Measurements from ENCODE around the gene POLR3A.

Gene POLR3A

DNA sequence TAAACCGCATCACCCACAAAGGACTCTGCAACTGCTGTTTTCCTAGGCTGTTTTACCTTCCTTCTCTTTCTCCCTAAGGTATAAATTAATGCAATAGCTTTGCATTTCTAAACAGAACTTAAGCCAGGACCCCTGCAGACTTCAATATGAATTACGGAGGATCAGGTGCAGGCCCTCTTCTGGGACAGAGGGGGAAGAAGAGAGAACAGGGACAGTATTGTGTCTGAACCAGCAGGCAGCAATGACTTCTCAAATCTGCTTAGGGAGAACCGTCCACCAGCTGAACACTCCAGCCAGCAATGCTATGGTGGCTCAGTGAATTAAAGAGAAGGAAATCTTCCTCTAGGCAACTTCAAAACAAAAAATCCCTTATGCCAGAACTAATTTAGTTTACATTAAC is 35.7 kb downstream of the POLR3A start:
- no peak overlapping the region for H3K4me3 ChIP-seq (replicated peaks; ENCODE audit: low read depth, low read length)
- TF ChIP-seq, protein P1, sequence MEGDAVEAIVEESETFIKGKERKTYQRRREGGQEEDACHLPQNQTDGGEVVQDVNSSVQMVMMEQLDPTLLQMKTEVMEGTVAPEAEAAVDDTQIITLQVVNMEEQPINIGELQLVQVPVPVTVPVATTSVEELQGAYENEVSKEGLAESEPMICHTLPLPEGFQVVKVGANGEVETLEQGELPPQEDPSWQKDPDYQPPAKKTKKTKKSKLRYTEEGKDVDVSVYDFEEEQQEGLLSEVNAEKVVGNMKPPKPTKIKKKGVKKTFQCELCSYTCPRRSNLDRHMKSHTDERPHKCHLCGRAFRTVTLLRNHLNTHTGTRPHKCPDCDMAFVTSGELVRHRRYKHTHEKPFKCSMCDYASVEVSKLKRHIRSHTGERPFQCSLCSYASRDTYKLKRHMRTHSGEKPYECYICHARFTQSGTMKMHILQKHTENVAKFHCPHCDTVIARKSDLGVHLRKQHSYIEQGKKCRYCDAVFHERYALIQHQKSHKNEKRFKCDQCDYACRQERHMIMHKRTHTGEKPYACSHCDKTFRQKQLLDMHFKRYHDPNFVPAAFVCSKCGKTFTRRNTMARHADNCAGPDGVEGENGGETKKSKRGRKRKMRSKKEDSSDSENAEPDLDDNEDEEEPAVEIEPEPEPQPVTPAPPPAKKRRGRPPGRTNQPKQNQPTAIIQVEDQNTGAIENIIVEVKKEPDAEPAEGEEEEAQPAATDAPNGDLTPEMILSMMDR (IDR thresholded peaks at IDR 0.05; ENCODE audit: low read depth, low read length, missing control alignments), result no peak
- DNase-seq (ENCODE audit: extremely low read depth, low read depth), result no peak

DNA sequence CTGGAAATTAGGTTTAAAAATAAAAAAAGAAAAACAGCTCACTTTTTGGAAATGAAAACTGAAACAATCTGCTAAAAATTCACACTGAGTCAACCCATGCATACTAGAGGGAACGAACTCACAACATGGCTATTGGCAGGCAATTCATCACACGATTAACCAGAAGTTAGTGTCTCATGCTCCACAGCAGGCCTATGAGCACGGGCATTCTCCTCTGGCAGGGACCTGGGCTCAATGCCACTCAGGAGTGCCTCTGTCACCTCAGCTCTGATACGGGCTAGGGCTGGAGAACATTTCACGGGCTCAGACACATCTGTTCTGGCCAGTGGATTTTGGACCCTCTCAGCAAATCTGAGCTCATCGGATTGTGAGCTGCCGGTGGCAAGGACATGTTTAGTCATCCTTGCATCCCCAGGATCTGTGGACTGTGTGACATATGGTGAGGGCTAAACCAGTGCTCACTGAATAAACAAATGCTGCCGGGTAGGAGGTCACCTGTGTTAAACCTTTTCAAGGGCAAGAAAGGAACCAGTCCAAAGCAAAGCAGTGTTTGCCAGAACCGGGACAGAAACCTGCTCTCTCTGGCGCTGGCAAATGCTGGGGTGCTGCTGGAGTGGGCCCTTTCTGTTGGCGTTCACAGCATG is 40.1 kb downstream of the POLR3A start:
- TF ChIP-seq, protein P1 (IDR thresholded peaks at IDR 0.05; ENCODE audit: low read depth, low read length, missing control alignments), result no peak
- no peak for DNase-seq (ENCODE audit: extremely low read depth, low read depth)

DNA sequence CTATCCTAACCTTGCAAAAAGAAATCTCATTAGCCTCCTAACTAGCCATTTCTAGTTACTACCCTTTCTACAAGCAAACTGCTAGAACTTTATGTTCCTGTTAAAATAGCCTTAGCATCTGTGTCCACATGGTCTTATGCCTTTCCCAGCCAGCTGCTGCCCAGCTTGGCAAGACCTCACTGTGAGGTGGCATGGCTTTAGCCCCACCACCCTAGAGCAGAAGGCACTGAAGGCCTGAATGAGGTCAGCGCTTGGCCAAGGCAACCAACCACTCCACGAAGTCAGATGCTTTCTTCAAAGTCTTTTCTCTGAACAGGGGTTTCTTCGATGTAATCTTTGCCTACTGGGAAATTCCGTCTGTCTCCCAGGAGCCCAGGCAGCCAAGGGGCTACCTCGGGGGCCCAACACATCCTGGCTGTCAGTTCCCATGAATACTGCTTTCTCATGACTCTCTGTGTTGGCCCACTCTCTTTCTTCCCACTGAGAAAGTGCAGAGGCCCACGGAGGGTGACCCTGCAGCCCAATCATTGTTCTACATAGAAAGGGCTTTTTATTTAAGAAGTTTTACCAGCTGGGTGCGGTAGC is 41.6 kb downstream of the POLR3A start:
- no peak overlapping the region for H3K4me3 ChIP-seq (replicated peaks; ENCODE audit: low read depth, low read length)
- TF ChIP-seq, protein P1 (IDR thresholded peaks at IDR 0.05; ENCODE audit: low read depth, low read length, missing control alignments), result no peak
- DNase-seq (ENCODE audit: extremely low read depth, low read depth), result no peak

More for the DNA sequence above, 40.1 kb downstream of the POLR3A start:
- no peak overlapping the region for H3K4me3 ChIP-seq (replicated peaks; ENCODE audit: low read depth, low read length)

DNA sequence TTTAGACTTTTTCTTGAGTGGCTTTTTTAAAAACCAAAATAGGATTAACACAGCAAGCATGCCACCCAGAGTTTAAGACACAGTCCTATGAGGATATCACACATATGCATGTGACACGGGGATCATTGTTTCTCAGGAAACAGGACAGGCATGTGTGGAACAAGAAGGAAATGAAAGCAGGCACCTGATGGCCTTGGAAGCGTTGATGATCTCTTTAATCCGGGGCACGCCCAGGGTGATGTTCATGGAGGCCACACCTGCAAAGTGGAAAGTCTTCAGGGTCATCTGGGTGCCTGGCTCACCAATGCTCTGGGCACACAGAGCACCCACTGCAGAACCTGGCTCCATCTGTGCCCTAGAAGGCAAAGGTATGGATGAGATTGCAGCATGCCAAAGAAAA is 44.3 kb downstream of the POLR3A start:
- DNase-seq (ENCODE audit: extremely low read depth, low read depth), result no peak
- H3K4me3 ChIP-seq (replicated peaks; ENCODE audit: low read depth, low read length), result no peak overlapping the region
- TF ChIP-seq, protein P1 (IDR thresholded peaks at IDR 0.05; ENCODE audit: low read depth, low read length, missing control alignments), result no peak

DNA sequence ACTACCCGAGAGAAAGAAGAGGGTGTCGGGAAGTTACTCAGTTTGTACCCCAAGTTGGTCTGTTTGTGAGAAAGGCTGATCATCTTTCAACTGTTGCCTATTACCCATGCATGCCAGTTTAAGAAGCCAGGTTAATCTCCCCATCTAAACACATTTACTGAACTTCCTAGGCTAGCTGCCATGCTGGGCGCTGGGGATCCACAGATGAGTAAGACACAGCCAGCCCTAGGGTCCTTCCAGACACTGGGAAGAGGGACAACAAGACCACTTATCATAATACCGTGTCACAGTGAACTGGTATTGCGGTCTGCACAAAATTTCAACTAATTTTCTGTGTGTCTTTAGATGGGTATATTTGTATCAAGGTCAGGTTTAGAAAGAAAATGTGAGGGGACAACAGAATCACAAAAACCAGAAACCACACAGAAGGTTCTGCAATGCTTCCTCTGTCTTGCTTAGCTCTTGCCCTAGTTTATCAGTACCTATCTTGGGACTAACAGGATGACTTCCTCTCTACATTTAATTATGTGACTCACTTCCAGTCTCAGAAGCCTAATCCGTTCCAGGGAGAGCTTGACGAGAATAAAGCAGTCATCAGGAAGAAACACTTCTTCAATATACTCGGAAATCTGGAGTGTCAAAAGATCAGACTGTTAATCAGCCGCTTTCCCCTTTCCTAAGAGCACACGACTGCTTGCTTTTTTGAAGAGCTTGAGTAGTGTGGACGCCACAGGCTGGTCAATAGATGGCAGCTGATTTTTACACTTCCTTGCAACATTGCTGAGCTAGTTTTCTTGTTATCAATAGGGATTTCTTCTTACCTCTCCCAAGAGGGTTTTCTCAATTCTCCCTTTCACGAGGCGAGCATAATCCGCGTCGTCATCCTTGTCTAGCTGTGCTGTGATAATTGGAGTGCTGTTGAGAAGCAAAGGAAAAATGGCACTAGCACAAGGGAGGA is 45.7 kb downstream of the POLR3A start:
- no peak for DNase-seq (ENCODE audit: extremely low read depth, low read depth)
- TF ChIP-seq, protein P1 (IDR thresholded peaks at IDR 0.05; ENCODE audit: low read depth, low read length, missing control alignments), result no peak
- H3K4me3 ChIP-seq (replicated peaks; ENCODE audit: low read depth, low read length), result no peak overlapping the region

DNA sequence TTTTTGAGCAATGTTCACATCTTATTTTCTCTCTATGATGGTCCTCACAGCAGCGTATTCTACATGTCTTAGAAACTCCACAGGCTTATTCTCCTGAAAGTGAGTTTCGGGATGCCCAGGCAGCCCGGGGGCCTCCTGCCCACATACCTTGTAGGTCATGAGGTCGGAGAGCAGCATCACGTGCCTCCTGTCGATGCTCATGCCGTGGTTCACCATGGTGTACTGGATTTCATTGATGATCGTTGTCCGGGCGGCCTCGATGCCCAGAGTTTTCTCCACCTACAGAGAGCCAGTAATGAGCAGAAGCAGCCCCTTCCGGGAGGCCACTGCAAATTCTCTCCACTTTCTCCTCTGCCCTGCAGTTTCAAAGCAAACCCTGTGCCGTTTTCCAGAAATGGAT is 48.0 kb downstream of the POLR3A start:
- TF ChIP-seq, protein P1 (IDR thresholded peaks at IDR 0.05; ENCODE audit: low read depth, low read length, missing control alignments), result no peak
- no peak overlapping the region for H3K4me3 ChIP-seq (replicated peaks; ENCODE audit: low read depth, low read length)
- no peak for DNase-seq (ENCODE audit: extremely low read depth, low read depth)
